Kasumi-1 (cell line): Measurements from ENCODE around the gene SBK2.
"Not testable (repeated sequence)": the region's sequence is repeated elsewhere in the genome, so short reads cannot be mapped to it uniquely, and the experiment has no call there.

Source experiments
- DNase-seq, 2 experiments: peaks; one replicate each; lab custom pipeline; 2025; lab: John Stamatoyannopoulos, UW

The SBK2 gene

DNA sequence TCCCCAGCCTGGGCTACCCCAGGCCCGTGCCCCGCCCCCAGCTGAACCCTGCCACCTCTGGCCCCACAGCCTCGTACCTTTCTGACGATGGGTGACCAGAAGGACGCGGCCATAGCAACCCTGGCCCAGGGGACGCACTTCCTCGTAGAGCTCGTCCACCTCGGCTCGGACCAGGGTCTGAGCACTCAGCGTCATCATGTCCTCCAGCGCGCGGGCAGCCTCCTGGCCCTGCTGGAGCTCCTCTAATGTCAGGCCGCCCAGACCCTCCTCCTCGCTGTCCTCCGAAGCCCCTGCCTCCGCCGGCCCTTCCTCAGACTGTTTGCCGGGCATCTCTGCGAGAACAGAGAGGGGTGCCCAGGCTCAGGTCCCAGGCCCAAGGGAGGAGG is 975 bp downstream of the SBK2 start:
- DNase-seq: no peak

DNA sequence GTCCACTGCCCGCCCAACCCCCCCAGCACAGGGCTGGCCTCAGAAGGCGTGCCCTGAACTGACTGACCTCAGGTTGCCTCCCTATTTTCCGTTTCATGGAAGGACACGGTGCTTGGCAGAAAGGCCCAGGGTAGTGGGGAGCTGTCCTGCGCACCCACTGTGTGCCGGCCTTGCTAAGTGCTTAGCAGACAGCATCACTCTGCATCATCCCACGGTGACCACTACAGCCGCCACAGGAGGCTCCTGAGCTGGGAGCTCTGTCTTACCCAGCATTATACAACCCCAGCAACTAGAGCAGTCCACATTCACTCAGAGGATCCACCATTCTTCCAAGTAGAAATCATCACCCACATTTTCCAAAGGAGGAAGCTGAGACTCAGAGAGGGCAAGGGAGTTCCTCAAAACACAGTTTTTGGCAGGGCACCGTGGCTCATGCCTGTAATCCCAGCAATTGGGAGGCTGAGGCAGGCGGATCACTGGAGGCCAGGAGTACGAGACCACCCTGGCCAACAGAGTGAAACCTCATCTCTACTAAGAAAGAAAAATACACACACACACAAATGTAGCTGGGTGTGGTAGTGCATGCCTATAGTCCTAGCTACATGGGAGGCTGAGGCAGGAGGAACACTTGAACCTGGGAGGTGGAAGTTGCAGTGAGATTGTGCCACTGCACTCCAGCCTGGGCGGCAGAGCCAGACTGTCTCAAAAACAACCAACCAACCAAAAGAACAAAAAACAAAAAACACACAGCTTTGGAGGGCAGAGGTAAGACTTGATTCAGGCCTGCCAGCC is 1.6 kb downstream of the SBK2 start:
- DNase-seq: peak in 1 of 2 experiments; percentile 16

DNA sequence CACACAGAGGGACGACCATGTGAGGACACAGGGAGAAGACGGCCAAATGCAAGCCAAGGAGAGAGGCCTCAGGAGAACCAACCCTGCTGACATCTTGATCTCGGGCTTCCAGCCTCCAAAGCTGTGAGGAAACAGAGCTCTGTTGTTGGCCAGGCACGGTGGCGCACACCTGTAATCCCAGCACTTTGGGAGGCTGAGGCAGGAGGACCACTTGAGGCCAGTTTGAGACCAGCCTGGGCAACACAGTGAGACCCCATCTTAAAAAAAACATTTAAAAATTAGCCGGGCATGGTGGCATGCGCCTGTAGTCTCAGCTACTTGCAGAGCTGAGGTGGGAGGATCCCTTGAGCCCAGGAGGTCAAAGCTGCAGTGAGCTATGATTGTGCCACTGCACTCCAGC is 2.7 kb downstream of the SBK2 start:
- DNase-seq: not testable (repeated sequence)

DNA sequence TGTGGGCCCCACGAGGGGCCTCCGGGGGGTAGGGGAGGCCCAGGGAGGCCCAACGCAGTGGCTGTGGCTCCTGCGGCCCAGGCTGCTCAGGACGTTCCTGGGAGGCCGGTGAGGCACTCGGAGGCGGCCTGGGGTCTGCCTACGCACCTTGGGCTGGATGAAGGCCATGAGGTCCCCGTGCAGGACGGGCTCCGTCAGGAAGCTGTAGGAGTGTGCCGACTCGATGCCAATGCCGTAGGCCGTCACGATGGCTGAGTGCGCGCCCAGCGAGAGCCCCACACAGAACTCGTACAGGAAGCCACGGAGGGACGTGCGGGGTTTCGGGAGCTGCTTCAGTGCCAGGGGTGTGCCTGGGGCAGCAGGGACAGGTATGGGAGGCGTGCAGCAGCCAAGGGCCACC is 5.9 kb downstream of the SBK2 start:
- DNase-seq: peak; percentile 17 to 34

DNA sequence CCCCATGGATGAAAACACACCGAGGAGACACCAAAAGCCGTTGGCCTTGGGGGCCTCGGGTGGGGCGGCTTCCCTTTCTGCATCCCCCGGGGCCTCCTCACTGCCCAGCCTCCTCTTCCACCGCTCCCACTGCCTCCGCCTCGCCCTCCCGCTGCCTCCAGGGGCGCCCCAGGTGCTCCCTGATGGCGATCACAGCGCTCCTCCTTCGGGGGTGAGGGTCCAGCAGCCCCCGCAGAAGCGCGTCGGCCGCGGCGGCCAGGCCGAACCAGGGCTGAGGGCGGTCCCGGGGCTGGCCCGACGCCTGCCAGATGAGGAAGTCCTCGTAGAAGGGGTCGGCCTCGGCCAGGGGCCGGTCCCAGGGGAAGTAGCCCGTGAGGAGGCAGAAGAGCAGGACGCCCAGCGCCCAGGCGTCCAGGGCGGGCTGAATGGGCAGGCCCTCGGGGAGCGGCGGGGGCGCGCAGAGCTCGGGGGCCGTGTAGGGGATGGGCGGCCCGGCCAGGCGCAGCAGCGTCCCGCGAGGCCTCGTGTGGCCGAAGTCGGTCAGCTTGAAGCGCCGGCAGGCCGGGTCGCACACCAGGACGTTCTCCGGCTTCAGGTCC is 7.2 kb downstream of the SBK2 start:
- DNase-seq: peak; percentile 24 to 45

DNA sequence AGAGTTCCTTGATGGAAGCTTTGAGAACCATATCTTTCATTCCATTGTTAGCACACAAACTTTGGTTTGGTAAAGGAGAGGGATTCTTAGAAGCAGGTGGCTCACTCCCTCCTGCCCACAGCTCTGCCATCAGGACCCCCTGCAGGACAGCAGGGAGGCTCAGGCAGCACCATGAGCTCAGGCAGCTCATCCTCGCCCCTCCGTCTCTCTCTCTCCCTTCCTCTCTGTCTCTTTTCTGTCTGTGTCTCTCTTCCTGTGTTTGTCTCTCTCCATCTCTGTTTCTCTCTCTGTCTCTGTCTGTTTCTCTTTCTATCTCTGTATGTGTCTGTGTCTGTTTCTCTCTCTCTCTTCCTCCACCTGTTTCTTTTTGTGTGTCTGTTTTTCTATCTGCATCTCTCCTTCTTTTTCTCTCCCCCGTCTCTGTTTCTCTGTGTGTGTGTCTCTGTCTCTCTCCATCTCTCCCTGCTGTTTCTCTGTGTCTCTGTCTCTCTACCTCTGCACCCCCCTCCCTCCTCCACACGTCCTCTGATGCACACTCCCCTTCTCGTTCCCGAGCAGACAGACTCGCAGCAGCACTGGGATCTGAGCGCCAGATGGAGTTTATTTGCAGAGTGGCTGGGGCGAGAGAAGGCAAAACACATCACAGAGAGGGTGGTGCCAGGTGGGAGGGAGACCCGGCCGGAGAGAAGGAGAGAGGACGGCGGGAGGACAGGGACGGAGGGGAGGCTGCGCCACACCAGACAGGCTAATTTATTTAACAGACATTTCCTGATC is 8.7 kb downstream of the SBK2 start:
- no peak for DNase-seq

DNA sequence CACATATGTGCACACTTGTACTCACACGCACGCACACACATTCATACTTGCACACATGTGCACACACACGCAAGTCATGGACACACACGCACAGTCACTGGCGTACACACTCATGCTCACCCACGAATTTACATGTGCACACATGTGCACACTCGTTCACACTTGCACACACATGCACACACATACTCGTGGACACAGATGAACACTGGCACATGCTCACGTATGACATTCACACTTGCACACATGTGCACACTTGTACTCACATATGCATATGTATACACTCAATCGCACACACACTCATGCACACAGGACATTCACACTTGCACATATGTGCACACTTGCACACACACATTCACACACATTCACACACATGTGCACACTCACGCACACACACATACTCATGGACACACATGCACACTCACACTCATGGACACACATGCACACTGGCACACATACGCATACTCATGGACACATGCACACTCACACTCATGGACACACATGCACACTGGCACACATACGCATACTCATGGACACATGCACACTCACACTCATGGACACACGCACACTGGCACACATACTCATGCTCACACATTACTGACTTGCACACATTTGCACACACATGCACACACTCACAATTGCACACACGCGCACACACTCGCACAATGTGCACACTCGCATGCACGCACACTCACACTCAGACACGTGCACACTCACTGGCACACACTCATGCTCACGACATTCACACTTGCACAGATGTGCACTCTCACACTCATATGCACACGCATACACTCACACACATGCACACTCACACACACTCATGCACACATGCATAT is 9.5 kb downstream of the SBK2 start:
- no peak for DNase-seq

DNA sequence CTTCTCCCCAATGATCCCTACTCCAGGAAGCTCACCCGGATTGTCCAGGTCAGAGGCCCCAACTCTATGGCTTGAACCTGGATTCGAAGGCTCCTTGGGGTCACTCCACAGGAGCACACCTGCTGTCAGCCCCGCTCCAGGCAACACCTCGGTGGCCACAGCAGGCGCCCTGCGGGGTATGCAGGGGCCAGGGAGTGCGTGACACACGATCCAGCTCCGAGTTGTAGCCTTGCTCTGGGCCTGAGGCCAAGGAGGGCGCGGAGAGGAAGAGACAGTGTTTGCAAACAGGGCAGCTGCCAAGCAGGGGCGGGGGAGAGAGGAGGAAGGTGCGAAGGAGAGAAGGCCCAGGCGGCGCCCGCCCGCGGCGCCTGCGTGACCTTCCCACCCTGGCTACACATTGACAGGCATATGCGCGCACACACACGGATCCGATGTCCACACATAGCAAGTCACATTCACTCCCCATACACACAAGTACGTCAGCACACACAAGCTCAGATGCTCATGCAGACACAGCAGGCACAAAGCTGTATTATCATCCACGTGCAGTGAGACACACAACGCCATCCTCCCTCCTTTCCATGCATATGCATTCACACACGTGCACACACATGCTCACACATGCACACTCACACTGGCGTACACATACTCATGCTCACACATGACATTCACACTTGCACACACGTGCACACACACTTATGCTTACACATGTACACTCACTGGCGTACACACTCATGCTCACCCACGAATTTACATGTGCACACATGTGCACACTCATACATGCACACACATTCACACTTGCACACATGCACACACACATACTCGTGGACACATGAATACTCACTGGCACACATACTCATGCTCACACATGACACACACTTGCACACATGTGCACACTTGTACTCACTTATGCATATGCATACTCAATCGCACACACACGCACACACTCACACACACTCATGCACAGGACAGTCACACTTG is 10.4 kb downstream of the SBK2 start:
- DNase-seq: peak; percentile 75 to 87

DNA sequence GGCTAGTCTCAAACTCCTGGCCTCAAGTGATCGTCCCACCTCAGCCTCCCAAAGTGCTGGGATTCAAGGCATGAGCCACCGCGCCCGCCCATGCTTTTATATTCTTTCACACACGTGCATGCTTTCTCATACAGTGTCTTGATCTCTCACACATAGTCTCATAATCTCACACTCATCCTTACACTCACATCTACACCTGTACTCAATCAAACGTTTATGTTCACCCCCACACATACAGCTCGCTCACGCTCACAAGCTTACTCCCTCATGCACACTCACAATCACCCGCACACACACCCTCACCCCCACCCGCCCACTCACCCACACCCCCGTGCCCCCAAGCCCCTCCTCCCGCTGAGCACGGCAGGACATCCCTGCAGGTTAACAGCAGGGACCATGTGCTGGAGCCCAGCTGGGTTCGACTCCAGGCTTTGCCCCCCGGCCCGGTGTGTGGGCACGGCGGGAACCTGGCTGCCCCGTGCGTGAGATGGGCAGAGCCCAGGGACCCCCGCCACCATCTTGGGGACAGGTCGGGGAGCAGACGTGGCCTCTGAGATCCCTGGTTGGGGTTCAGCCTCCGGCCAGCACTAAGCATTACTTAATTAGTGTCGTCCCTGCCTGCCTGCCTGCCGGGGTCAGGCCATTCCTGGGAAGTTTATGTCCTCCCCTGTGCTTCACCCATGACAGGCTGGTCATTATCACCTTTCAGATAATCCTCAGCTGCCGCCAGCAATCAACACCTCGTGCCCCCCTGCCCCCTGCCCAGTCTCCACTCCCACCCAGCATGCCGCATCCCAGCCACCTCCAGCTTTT is 11.4 kb downstream of the SBK2 start:
- no peak for DNase-seq

DNA sequence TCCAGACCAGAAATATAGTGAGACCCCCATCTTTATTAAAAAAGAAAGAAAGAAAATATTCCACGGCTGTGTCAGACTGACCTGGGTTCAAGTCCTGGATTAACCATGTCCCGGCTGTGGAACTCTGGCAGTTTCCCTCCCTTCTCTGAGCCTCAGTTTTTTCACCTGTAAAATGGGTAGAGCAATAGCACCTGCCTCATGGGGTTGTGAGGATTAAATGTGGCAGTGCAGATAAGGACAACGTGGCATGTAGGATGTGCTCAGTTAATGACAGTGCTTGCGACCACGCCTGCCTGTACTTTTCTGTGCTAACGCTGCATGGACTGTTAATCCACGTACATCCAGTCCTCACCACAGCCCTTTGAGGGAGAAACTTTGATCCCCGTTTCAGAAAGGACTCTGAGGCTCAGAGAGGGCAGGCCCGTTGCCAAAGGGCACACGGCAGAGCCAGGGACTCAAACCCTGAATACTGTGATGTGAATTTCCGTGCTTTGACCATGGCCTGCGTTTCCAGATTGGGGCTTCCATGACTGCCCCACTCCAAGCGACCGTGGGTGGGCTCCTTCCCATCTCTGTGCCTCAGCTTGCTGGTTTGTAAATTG is 16.1 kb downstream of the SBK2 start:
- no peak for DNase-seq

DNA sequence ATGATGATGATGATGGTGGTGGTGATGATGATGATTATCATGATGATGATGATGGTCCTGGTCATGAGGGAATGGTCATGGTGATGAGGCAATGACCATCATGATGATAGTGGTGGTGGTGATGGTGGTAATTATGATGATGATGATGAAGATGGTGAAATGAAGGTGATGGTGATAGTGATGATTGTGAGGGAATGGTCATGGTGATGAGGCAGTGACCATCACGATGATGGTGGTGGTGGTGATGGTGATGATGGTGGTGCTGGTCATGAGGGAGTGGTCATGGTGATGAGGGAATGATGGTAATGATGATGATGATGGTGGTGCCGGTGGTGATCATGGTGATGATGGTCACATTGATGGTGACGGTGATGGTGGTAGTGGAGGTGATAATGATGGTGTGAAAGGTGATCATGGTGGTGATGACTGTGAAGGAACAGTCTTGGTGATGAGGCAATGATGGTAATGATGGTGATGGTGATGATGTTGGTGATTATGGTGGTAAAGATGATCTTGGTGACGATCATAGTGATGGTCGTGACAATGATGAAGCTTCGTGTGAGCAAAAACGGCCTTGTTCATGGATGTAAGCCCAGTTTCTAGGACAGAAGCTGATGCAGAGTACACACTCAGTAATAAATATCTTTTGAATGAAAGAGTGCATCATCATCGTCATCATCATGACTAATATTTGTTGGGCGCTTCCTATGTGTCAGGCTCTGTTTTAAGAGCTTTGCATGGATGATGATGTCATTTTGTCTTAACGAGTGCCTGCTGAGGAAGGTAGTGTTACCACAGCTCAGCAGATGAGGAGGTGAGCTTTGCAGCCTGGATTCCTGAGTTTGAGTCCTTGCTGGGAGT is 17.3 kb downstream of the SBK2 start:
- no peak for DNase-seq

DNA sequence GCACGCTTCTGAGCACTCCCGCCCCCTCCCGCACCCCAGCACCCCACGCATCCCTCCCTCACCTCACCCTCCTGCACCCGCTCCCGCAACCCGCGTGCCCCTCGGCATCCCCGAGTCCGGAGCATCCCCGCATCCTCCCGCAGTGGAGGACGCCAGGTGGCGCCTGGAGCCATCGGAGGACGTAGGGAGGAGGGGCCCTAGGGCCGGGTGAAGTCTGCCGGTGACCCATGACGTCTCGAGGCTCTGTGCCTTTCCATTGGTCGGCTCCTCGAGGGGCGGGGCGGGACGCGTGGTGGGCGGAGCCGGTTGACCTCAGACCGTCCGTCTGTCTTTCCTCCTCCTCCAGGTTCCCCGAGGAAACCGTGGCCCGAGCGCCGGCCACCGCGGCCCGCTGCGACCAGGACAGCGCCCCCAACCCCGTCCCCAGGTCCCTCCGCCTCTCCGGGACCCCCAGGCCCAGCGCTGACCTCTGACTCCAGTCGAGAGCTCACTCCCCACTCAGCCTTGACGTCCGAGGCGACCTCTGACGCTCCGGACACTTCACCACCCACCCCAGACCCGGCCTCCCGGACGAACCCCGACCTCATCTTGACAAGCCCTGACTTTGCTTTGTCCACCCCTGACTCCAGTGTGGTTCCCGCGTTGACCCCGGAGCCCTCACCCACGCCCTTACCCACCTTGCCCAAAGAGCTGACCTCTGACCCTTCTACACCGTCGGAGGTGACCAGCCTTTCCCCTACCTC is 19.9 kb downstream of the SBK2 start:
- peak; percentile 86 to 92 for DNase-seq

DNA sequence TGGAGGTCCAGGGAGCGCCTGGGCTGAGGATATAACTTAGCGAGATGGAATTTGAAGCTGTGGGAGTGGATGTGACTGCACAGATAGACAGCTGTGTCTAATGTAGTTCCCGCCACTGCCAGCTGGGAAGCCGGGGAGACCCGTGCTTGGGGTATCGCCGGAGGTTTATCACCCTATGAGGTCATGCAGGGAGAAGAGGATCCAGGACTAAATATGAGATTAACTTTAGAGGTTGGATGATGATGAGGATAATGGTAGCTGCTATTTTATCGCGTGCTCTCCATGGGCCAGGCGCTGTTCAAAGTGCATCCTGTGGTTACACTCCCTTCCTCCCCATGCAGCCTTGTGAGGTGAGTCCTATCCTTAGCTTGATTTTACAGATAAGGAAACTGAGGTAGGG is 28.8 kb downstream of the SBK2 start:
- no peak for DNase-seq

DNA sequence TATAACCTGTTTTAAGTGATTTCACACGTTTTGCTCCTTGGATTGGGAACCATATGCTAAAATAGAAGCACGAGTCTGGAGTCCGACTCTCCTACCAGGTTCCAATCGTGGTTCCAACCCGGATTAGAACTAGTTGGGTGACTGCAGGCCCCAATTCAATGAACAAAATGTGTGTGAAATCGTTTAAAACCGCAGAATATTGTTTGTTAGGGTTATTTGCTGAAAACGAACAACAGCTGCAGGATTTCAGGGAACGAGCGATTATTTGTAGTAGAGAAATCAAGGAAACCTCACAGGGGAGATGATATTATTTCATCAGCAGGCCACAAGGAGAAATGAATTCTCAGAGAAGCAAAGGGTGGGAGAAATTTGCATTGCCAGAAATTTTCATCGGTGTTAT is 32.0 kb downstream of the SBK2 start:
- DNase-seq: no peak

DNA sequence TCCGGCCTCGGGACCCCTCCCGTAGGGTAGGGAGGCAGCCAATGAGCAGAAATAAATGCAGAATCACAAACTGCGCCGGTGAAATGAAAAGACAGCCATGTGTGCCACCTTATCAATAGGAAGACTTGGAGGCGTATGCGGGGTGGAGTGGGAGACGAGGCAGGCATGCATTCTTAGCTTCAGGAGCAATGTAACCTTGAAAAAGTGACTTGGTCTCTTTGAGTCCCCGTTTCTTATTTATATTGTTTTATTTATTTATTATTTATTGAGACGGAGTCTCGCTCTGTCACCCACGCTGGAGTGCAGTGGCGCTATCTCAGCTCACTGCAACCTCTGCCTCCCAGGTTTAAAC is 32.7 kb downstream of the SBK2 start:
- no peak for DNase-seq

DNA sequence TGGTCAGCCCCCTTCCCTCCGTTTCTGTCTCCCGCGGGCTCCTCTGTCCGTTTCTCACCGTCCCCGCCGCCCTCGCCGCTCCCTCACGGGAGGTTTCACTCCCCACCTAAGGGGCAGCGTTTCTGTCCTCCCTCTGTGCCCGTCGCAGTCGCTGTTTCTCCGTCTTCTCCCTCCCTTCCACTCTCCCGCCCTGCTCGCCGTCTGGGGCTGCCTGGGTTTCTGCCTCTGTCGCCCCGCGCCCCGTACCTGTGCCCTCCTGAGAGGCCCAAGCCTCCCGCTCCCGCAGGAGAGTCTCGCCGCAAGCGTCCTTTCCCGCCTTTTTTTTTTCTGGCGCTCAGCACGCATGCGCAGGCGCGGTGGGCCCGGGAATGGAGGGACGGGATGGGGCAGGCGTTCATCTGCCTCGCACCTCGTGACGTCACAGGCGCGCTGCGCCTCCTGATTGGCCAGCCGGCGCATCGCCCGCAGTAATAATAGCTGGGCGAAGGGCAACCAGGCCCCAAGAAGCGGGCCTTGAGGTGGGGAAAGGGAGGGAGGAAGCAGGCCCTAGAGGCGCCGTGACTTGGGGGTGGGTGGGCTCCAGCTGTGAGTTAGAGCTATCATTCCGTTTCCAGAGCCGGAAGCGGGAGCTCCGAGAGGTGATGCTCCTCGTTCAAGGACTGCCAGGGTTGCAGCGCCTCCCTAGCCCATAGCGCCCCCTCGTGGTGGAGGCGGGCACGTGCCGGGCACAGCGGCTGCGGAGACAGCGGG is 33.3 kb downstream of the SBK2 start:
- peak; percentile 81 for DNase-seq

DNA sequence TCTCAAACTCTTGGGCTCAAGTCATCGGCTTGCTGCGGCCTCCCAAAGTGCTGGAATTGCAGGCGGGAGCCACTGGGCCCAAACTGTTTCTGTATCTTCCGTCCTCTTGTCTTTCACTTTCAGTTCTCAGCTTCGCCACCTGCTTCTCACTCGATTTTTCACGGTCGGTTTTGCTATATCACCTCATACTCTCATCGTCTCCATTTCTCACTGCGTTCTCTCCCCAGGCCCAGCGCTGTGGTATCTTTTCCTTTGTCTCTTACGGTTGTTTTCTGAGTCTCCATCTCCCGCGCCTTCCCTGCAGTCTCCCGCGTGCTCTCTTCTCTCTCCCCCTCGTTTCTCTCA is 33.8 kb downstream of the SBK2 start:
- DNase-seq: no peak
